Measurements from ENCODE around the gene SMCR8.

DNA sequence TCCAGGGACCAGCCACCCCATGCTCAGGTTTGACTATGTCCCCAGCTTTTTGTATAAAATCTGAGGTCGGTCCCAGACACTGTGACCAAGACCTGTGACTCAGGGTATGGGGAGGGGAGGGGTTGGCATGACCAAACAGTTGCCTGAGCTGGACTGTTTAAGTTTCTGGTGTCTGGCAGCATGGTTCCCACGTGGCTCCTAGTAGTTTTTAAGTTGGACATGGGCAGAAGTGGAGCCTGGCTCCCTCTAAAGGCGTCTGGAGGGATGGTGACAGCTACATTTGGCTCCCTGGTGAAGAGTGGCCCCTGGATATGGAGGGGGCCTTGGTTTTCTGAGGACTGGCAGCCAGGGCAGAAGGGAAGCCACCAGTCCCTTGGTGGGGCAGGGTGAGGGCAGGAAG is 7.9 kb downstream of the SMCR8 start:
- TF ChIP-seq, protein P1, sequence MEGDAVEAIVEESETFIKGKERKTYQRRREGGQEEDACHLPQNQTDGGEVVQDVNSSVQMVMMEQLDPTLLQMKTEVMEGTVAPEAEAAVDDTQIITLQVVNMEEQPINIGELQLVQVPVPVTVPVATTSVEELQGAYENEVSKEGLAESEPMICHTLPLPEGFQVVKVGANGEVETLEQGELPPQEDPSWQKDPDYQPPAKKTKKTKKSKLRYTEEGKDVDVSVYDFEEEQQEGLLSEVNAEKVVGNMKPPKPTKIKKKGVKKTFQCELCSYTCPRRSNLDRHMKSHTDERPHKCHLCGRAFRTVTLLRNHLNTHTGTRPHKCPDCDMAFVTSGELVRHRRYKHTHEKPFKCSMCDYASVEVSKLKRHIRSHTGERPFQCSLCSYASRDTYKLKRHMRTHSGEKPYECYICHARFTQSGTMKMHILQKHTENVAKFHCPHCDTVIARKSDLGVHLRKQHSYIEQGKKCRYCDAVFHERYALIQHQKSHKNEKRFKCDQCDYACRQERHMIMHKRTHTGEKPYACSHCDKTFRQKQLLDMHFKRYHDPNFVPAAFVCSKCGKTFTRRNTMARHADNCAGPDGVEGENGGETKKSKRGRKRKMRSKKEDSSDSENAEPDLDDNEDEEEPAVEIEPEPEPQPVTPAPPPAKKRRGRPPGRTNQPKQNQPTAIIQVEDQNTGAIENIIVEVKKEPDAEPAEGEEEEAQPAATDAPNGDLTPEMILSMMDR (IDR thresholded peaks at IDR 0.05): no peak
- no peak for TF ChIP-seq EZH2 (IDR thresholded peaks at IDR 0.05)
